LNCAP (cell line): ENCODE data around the gene NAT8L.

Source experiments
- TF ChIP-seq, protein P1 (sequence below): fragments of 450-650 bp; IDR thresholded peaks from 2 replicates; pipeline ENCODE4 v1.5.1; 2017; ENCODE audit warnings: mild to moderate bottlenecking

NAT8L gene

GRCh38 chr4:2083116-2083825 lies 24.1 kb downstream of the NAT8L start:
- TF ChIP-seq, protein P1, sequence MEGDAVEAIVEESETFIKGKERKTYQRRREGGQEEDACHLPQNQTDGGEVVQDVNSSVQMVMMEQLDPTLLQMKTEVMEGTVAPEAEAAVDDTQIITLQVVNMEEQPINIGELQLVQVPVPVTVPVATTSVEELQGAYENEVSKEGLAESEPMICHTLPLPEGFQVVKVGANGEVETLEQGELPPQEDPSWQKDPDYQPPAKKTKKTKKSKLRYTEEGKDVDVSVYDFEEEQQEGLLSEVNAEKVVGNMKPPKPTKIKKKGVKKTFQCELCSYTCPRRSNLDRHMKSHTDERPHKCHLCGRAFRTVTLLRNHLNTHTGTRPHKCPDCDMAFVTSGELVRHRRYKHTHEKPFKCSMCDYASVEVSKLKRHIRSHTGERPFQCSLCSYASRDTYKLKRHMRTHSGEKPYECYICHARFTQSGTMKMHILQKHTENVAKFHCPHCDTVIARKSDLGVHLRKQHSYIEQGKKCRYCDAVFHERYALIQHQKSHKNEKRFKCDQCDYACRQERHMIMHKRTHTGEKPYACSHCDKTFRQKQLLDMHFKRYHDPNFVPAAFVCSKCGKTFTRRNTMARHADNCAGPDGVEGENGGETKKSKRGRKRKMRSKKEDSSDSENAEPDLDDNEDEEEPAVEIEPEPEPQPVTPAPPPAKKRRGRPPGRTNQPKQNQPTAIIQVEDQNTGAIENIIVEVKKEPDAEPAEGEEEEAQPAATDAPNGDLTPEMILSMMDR, result no peak

- TF ChIP-seq, protein P1, result no peak
Measured at GRCh38 chr4:2083826-2084160, 24.7 kb downstream of the NAT8L start.

GRCh38 chr4:2084316-2084715 lies 25.2 kb downstream of the NAT8L start:
- TF ChIP-seq, protein P1, result no peak

DNA sequence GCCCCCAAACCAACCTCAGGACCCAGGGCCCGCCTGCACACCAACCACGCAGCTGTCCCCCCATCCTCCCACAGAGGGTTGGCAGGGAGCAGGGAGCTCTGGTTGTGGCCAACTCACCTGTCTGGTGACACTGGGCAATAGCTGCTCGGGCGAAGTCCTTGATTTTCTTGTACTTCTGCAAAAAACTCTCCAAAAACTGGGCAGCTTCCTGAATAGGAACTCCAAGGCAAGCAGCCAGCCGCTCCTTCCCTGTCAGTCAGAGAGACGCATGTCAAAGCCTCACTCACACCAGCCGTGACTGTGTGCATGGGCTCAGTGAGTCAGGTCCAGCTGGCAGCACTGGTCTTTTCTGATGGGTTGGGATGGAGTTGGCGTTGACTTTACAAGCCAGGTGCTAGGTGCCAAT lies 26.4 kb downstream of the NAT8L start:
- TF ChIP-seq, protein P1, result no peak

DNA sequence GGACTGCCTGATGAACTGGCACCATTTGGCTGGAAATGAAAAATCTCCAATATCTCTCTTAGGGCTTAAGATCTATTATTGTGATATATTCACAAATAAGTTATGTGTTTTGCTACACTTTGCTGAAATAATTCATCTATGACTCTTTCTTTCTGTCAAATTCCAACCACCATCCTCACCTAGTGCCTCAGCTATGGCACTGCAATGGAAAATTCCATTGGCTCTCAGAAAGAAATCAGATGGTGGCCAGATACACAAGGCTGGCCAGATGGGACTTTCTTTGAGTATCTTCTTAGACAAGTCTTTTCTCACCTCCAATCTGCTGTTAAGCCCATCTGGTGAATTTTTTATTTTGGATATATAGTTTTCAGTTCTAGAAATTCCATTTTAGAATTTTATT lies 28.0 kb downstream of the NAT8L start:
- TF ChIP-seq, protein P1, result no peak

GRCh38 chr4:2089222-2089621 lies 30.1 kb downstream of the NAT8L start:
- TF ChIP-seq, protein P1, result no peak

GRCh38 chr4:2090642-2091041 lies 31.5 kb downstream of the NAT8L start:
- TF ChIP-seq, protein P1, result no peak
